GM19240 (cell line): ENCODE data around the gene FNDC3B.

Experiments
- DNase-seq: peaks from one replicate; pipeline ENCODE4 v3.0.0; 2011; ENCODE audit warnings: low spot score; ENCODE audit not compliant: insufficient read length

Gene FNDC3B

DNA sequence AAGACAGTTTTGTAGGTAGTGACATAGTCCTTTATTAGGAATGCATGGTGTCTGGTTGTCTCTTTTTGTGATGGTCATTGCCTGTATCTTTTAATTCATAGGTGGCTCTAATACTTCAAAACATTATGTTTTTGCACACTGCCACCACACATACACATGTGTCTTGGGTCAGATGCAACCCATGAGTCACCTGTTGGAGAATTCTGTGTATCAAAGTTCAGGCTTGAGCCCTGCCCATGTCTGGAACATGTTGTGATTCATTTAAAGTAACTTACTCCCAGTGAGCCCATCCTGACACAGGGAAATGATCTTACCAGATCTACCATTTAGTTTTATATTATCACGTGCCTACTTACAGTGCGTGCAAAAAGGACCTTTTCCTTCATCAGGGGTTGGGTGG is 266.2 kb downstream of the FNDC3B start:
- no peak for DNase-seq

DNA sequence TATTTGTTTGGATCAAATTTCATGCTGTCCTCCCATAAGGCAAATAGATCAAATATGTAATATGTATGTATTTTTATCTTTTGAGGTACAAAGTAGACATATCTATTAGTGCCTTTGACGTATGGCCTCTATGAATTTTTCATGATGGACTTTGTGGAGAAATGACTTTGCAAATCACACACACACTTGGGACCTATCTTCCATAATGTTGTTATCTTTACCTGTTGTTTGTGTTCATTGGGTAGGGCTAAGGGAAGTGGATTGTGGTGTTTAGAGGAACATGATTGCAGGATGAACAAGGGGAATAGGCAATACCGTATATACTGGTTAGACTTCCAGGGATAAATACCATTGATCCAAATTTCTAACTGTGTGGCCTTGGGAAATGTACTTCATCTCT is 266.6 kb downstream of the FNDC3B start:
- DNase-seq: no peak

DNA sequence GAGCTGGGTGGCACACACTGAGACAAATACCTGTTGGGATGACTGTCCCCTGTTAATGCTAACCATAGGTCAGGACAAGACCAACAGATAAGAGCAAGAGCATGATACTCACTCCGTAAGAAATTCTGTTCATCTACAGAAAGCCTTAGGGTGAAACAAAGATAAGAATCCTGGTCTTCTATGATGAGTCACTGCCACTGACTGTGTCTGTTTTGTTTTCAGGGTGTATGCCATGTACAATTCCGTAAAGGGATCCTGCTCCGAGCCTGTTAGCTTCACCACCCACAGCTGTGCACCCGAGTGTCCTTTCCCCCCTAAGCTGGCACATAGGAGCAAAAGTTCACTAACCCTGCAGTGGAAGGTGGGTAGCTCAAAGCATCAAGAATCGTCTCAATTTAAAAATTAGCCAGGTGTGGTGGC is 267.8 kb downstream of the FNDC3B start:
- no peak for DNase-seq

DNA sequence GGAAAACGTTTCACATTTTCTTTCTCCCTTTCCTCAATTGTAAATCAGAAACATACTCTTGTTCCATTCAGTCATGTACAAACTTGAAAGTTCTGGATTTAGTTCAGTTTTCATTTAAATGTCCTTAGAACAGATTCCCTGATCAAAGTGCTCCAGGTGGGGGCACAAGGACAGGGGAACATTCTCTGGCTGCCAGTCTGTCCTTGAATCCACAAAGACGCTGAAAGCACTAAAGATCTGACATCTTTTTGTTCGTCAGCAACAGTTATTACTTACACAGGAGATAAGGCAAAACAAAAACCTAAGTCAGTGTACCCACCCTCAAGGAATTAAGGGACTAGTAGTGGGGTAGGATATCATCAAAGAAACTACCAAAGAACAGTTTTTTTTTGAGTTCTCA is 269.7 kb downstream of the FNDC3B start:
- DNase-seq: no peak

DNA sequence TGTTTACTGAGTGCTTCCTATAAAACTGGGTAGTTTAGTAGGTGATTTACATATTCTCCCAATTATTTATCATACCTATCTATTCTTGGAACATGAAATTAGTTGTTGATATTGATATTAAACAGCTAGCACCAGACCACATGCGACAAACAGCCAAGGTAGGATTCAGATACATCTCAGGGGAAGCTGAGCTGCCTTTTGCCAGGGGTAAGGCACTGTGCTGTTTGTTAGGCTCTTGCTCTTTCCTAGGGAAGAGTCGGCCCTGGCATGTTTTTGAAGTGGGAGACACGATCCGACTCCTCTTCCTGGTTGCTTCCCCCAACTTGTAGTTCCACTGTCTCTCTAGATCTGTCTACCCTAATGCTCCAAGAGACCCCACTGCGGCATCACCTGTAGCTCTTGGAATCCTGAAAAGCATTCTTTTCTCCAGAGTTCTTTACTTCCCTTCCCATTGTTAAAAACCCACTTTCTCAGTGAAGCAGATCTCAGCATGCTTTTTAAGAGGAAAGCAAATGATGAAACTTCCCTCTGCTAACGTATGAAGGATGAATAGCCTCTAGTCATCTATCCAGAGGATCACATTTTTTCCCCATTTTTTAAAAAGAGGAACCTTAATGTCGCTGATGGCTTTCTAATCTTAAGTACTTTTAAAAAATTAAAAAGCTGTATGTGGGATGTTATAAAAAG is 270.5 kb downstream of the FNDC3B start:
- no peak for DNase-seq

DNA sequence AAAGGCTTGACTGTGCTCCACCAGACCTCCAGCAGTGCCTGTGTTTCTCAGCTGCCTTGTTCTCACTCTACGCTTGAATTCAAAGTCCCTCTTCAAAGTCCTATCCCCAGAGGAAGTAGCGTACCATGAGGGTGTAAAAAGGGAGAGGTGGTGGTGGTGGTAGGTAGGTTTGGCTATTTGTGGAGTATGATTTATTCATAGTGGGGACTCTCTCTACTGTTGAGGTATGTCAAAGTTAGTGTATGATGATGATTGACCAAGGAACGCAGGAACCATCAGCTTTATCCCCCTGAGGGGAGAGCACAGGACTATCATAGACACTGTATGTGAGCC is 271.0 kb downstream of the FNDC3B start:
- DNase-seq: no peak

DNA sequence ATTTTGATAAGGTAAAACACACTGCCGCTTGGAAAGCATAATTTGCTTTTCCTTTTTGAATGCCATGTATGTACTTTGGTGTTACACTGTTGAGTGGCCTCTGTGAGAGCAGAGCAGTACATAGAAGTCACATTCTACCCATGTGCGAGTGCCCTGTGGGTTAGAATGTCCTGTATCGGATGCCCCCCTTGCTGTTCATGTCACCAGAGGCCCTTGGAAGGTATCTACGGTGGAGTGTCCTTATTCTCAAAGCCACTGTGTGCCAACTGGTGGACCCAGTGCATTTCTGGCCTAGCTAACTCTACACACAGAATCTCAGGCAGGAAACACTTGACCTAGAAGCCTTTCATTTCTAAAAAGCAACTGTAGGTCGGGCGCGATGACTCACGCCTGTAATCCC is 271.8 kb downstream of the FNDC3B start:
- DNase-seq: no peak

DNA sequence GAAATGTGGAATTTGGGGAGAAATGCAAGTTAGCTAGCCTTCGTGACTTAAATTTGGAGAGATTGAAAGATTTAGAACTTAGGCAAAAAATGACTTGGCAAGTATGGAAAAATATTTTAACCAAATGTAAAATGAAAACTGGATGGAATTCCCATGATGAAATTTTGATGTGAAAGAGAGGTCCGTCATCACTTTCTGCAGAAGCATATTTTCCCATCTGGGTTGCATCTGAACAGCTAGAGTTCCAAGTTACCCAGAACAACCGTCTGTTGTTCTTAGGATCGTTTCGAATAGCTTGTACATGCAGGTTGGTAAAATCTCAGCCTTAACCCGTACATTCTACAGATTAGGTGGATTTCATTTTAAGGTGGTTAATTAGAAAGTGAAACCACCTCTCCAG is 272.6 kb downstream of the FNDC3B start:
- no peak for DNase-seq

DNA sequence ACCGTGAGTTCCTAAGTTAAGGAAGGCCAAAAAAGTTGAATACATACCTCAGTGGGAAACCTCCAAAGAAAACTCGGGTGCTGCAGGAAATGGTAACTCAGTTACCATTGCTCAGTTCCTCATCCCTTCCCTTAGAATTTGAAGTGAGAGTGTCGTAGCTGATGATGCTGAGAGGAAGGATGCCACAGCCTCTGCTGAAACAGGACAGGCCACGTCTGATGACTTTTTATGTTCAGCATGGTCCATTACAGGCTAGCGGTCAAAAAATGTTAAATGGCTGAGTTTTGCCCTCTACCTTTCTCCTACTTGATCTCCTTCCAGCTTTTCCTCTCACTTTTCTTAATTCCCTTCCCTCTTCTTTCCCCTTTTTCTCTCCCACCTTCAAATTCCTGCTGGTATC is 273.3 kb downstream of the FNDC3B start:
- no peak for DNase-seq

DNA sequence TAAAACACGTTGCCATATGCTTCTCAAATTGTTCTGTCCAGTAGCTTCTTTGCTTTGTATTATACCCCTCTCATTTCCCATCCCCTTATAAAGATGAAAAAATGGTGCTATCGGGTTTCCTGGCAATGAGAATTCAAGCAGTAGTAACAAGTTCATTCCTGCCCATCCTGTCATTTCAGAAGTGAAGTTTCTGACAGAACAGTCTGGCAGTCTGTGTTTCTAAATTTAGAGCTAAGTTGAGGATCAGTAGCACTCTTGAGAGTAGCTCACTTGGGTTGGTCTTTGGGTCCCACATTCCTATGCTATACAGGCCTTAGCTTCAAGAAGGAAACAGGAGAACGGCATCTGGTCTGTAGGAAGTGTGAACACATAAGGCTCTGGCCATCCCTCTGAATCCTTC is 274.3 kb downstream of the FNDC3B start:
- DNase-seq: no peak

DNA sequence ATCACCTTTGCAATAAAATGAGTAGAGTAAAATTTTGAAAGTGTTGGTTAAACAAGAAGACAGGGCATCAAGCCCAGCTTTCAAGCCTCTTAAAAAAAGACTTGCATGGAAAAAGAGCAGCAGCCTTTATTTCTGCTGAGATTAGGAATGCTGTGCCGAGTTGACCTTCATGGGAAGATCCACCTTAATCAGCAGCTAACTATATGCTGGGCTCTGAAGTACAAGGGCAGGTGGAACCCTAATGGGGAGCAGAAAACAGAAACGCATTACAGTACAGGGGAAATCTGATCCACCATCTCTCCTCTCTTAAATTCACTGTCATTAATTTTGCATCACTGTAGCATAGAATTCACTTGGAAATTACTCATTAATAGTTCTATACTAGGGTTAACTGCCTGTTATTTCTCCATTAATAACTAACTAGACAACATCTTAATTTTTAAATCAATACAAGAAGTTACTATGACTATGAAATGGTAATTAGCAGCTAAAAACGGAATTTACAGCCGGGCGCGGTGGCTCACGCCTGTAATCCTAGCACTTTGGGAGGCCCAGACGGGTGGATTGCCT is 275.3 kb downstream of the FNDC3B start:
- DNase-seq: no peak

DNA sequence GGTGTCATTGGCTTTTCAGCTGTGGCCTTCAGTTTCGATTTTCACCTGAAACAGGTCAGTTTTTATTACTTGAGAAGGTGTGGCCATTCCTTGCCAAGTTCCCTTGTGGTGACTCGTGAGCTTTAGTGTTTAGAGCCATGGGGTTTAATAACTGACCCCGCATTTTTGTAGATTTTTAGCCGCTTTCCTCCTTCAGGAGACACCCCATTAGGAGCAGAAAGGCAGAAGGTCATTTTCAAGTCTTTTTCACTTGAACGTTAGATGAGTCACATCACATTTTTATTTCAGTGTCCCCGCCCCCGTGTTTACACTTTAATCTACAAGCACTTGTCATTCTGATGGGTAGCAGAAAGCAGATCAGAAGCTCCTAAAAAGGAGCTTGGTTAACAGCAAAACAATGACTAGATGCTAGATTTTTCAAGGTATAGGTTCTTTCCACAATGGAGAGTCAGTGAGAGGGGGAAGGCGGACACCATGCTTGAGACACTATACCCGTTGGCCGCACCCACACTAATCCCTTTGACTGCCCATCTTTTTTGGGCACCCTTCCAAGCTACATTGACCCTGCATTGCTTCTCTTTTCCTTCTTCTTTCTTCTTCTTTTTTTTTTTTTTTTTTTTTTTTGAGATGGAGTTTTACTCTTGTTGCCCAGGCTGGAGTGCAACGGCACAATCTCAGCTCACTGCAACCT is 276.2 kb downstream of the FNDC3B start:
- DNase-seq: no peak

DNA sequence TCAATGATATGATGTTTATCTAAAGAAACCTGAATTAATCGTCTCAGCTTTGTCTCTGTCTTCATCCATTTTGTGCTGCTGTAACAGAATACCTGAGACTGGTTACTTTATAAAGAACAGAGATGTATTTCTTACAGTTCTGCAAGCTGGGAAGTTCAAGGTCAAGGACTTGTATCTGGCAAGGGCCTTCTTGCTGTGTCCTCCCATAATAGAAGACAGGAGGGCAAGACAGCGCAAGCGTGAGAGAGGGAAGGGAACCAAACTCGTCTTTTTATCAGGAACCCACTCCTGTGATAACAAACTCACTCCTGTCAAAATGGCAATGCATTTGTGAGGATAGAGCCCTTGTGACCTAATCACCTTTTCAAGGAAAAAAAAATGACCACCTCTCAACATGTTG is 277.4 kb downstream of the FNDC3B start:
- no peak for DNase-seq

DNA sequence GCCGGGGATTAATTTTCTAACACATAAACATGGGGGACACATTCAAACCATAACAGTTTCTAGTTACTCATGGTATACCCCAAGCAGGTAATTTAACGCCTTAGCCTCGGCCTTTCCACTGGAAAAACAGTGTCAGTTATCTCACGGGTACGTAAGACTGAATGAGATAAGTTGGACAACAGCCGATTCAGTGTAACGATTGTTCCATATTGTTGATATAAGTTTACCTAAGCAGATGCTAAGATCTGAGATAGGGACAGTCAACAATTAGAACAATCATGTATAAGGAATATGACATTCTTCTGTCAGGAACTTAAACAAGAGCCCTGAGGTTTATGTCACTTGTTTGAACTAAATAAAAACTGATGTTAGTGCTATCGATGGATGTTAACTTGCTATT is 278.1 kb downstream of the FNDC3B start:
- DNase-seq: no peak

DNA sequence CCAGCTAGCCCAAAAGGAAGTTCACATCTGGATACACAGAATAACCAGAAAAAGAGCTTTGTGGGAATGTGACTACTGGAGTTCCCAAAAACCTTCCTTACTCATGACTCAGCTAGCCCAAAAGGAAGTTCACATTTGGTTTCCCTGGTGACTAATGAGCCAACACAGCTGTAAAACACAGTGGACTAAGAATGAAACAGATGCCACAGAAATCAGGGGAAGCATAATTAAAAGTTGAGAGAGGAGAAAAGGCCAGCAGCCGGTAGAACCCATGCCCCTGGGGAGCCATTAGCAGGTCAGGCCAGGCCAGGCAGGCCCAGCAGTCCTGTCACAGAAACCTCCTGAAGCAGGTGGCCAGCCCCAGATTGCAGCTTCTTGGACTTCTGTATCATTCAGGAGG is 278.6 kb downstream of the FNDC3B start:
- DNase-seq: no peak

DNA sequence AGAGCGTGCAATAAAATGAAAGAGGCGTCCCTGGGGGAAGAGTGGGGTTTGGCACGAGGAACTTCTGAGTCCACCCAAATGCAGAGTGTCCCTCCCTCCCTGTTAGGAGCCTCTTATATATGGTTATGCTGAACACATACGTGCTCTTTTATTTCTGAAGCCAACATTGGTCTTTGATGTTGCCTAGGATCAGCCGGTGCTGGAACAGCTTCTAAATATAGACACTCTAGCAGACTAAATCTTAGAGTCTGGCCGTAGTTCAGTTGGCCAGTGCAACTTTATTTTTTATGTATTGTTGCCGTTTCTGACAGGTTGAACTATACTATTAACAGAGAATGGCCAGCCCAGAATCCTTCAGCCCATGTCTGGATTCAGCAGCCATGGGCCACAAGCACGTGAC is 280.2 kb downstream of the FNDC3B start:
- no peak for DNase-seq

DNA sequence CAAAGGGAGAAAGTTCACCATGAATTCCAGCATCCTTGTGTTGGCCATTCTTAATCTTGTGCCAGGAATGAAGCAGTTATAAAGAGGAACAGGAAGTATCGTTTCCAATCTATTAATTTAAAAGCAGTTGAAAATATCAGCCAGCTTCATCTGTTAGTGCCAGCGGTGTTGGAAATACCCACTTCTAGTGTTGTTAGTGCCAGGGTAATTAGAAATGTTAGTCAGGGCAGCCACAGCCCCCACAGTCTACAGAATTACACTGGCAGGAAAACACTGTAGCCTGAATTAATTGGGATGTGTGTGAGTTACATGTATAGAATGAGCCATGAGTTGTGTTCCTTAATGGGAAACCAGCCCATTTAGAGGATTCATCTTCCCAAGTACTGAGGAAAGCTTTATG is 281.1 kb downstream of the FNDC3B start:
- DNase-seq: no peak

DNA sequence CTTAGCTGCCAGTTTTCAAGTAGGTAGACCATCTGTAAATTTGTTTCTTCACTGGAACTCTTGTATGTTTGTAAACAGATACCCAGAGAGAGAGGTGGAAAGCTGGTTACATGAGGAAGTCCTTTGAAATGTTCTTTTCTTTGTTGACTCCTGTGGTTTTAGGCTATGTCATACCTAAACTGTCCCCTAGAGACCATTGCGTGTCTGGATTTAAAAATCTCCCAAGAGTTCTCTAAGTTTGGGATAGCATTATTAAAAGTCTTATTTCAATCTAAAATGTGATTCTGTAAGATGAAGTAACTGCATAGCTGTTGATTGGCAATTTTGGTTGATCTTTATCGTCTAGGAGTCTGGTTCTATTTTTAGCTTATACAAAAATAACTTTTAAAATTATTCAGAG is 281.7 kb downstream of the FNDC3B start:
- DNase-seq: no peak

DNA sequence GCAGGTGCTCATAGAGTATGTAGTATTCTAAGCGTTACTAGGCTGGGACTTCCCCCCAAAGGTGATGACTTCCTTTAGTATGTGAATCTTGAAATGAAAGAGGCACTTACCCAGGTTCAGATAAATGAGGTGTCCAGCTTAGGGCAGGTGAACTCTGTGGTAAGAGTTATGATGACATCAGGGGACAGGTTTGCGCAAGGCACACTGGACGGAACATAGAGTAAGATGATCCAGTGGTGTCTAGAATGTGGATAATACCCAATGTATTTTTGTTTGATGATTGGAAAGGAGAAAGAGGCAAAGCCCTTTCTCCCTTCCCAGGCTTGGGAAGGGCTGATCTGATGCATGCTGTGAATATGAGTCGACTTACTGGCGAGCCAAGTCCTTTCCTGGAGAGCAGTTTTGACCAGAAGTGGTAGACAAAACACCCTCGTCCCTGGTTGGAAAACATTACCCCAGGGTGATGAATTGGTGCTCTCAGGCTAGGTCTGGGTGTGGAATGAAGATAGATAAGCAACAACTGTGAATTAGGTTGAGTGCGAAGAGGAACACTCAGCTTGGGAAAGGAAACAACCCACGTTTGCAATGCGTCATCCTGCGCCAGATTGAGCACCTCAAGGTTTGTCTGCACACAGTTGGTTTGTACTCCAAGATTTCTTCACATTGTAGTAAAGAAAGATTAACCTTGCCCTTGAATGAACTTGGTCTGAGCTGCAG is 284.7 kb downstream of the FNDC3B start:
- no peak for DNase-seq

DNA sequence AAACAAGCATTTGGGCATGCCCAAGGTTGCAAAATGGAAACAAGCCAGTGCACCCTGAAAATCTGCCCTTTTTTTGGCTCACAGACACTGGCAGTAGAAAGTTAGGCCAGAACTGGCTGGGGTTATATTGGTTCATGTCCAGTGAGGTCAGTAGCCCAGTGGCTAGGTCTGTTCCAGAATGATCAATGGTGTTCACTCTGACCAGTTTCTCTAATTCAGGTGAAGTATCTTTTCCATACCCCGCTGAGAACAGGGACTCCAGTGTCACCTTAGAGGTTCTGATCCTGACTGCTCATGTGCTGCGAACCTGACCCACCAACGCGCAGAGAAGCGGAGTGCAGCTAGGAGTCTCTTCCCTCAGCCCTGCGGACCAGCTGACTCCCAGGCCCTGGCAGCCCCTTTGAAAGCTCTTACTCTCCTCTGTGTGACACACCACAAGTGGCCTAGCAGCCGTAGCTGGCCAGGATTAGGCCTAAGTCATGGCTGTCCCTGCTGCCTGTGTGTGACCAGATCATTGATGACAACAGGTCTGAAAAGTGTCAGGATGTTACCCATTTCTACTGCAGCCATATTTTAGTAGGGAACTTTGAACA is 285.3 kb downstream of the FNDC3B start:
- no peak for DNase-seq

DNA sequence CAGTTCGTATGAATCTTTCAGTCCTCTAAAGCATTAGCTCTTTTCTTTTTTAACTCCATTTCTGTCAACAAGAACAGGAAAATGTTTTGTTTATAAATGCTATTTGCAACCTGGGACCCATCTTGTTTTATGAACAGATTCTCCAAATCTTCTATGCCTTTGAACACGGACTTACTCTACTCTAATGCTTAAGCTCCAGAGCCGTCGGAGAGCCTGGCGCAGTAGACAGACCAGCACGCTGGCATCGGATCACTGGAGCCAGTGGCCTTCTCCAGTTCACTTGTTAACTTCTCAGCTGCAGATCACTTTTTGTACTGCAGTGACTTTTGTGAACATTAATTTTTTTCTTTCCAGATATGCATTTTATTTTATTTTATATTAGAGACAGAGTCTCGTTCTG is 286.1 kb downstream of the FNDC3B start:
- DNase-seq: no peak

DNA sequence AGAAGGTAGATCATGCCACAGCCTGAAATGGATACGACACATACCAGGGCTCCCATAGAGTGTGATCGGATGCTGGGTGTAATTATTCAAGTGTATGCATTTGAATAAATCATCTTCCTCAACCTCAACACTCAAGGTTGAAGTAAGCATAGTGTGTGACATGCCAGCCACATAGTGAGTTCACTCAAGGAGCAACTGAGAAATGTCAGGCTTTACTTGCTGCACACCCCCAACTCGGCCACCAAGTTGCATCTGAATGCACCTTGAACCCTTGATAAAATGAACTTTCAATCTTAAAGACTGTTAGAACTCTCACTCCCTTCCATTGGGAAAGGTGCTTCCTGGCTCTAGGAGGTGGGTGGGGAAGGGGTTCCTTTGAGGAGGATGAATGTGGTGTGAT is 287.6 kb downstream of the FNDC3B start:
- no peak for DNase-seq
